GM21515 (cell line): ENCODE results near the gene S100A2.
"Not testable (repeated sequence)": the region's sequence is repeated elsewhere in the genome, so short reads cannot be mapped to it uniquely, and the experiment has no call there.

Source experiments
- ATAC-seq: cut with Tn5 transposase; IDR thresholded peaks from one replicate; pipeline ENCODE4 v1.9.1; 2021; ENCODE audit not compliant: unreplicated experiment

Gene S100A2

GRCh38 chr1:153592748-153593147, 27.1 kb upstream of the S100A2 start:
- ATAC-seq = no peak

GRCh38 chr1:153588482-153588881, 22.8 kb upstream of the S100A2 start:
- no peak for ATAC-seq

GRCh38 chr1:153588033-153588432, 22.4 kb upstream of the S100A2 start:
- ATAC-seq = not testable (repeated sequence)

- ATAC-seq = no peak
Observed at GRCh38 chr1:153587314-153587713, 21.7 kb upstream of the S100A2 start.

GRCh38 chr1:153586347-153586746, 20.7 kb upstream of the S100A2 start:
- ATAC-seq = no peak

GRCh38 chr1:153585006-153585405, 19.4 kb upstream of the S100A2 start:
- no peak for ATAC-seq

- no peak for ATAC-seq
Observed at GRCh38 chr1:153583976-153584375, 18.3 kb upstream of the S100A2 start.

GRCh38 chr1:153583514-153583913, 17.9 kb upstream of the S100A2 start:
- ATAC-seq = not testable (repeated sequence)

GRCh38 chr1:153582836-153583235, 17.2 kb upstream of the S100A2 start:
- not testable (repeated sequence) for ATAC-seq

GRCh38 chr1:153578936-153579335, 13.3 kb upstream of the S100A2 start:
- ATAC-seq = no peak

- ATAC-seq = no peak
Observed at GRCh38 chr1:153578490-153578889, 12.8 kb upstream of the S100A2 start.

- ATAC-seq = no peak
Observed at GRCh38 chr1:153577624-153578051, 12.0 kb upstream of the S100A2 start.

GRCh38 chr1:153577138-153577537, 11.5 kb upstream of the S100A2 start:
- no peak for ATAC-seq

- not testable (repeated sequence) for ATAC-seq
Observed at GRCh38 chr1:153575497-153575896, 9.9 kb upstream of the S100A2 start.

- not testable (repeated sequence) for ATAC-seq
Observed at GRCh38 chr1:153575081-153575491, 9.4 kb upstream of the S100A2 start.

GRCh38 chr1:153573351-153573750, 7.7 kb upstream of the S100A2 start:
- ATAC-seq = no peak

GRCh38 chr1:153572569-153573015, 6.9 kb upstream of the S100A2 start:
- no peak for ATAC-seq

GRCh38 chr1:153571706-153572105, 6.1 kb upstream of the S100A2 start:
- no peak for ATAC-seq

- ATAC-seq = no peak
Observed at GRCh38 chr1:153570874-153571273, 5.2 kb upstream of the S100A2 start.

- ATAC-seq = no peak
Observed at GRCh38 chr1:153569465-153569864, 3.8 kb upstream of the S100A2 start.

- no peak for ATAC-seq
Observed at GRCh38 chr1:153568367-153569099, 2.9 kb upstream of the S100A2 start.

GRCh38 chr1:153567621-153568366, 2.1 kb upstream of the S100A2 start:
- no peak for ATAC-seq
